Mucosa of rectum (tissue), 2 donors: ENCODE results near the gene MYO18B.

Experiments
- H3K27ac ChIP-seq, 2 donors: one replicate each; pipeline ENCODE4 v1.7.0; 2013; ENCODE audit warnings: inconsistent platforms in 2 of 2, low read depth in 2 of 2, low read length in 2 of 2
- H3K27me3 ChIP-seq, 2 donors: one replicate each; pipeline ENCODE4 v1.7.0; 2013; ENCODE audit warnings: low read length in 2 of 2; ENCODE audit not compliant: control insufficient read depth in 2 of 2, insufficient read depth in 2 of 2
- H3K36me3 ChIP-seq, 2 donors: one replicate each; pipeline ENCODE4 v1.7.0; 2013; ENCODE audit warnings: low read length in 2 of 2; ENCODE audit not compliant: control insufficient read depth in 2 of 2, insufficient read depth in 2 of 2
- H3K4me1 ChIP-seq, 2 donors: one replicate each; pipeline ENCODE4 v1.7.0; 2013; ENCODE audit warnings: low read length in 2 of 2, mild to moderate bottlenecking in 1 of 2; ENCODE audit not compliant: control insufficient read depth in 2 of 2, insufficient read depth in 2 of 2
- H3K4me3 ChIP-seq, 2 donors: one replicate each; pipeline ENCODE4 v1.7.0; 2013; ENCODE audit warnings: low read length in 2 of 2
- H3K9ac ChIP-seq, 2 donors: one replicate each; pipeline ENCODE4 v1.7.0; 2013; ENCODE audit warnings: low read length in 2 of 2, low read depth in 1 of 2, mild to moderate bottlenecking in 1 of 2
- H3K9me3 ChIP-seq, 2 donors: one replicate each; pipeline ENCODE4 v1.7.0; 2013; ENCODE audit warnings: low read length in 2 of 2; ENCODE audit not compliant: control insufficient read depth in 2 of 2
- donor health status: healthy.
- donor health status: Normal muscosa, but diverticular disease.

MYO18B gene

DNA sequence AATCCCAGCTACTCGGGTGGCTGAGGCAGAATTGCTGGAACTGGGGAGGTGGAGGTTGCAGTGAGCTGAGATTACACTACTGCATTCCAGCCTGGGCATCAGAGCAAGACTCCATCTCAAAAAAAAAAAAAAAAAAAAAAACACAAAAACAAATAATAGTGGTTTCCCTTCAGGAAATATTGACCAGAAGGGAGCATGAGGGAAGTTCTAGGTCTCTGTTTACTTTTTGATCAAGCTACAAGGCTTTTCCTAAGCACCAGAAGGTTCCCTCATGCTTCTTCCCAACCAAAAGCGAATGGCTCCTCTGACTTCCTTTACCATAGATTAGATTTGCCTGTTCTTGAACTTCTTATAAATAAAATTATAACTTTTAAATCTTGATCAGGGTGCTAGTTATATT is 18.3 kb downstream of the MYO18B start:
- H3K9me3 ChIP-seq: no peaks in the 10 kb centered on the region
- no peaks in the 10 kb centered on the region for H3K4me1 ChIP-seq
- H3K36me3 ChIP-seq: no peaks in the 10 kb centered on the region
- H3K9ac ChIP-seq: no peak overlapping the region
- no peak overlapping the region for H3K4me3 ChIP-seq
- no peaks in the 10 kb centered on the region for H3K27me3 ChIP-seq
- no peak overlapping the region for H3K27ac ChIP-seq

DNA sequence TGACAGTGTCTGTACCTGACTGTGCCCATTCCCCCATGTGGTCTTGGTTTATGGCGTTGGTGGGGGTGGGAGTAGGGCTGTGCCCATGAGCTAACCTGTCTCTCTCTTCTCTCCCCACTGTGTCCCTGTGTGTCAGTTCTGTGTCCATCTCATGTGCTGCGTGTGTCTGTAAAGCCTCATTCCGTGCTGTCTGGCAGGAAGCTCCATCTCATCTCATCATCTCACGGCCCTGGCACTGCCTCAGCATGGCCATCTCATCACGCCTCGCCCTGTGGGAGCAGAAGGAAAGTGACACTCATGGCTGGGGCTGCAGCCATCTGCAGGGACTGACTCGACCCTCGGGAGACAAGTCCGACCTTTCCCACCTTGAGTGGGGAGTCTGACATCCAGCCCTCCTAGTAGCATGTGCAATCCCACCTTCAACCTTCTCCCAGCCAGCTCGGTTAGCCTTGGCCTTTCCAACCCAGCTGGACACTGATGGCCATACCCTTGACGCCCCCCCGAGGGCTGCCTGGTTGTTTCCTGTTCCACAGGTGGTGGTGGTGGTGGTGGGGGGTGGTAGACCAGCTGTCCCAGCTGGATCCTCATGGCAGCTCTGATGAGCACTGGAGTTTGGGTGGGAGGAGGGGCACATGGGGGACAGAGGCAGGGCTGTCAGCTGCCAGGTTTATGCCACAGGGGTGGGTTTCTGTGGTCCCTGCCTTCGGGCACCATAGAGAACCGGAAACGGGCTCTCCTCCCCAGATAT is 19.0 kb downstream of the MYO18B start:
- Histone ChIP-seq H3K4me1 (no peaks in the 10 kb centered on the region), H3K27ac (no peak overlapping the region), H3K9ac (no peak overlapping the region), H3K9me3 (no peaks in the 10 kb centered on the region), H3K4me3 (no peak overlapping the region), H3K27me3 (no peaks in the 10 kb centered on the region), H3K36me3 (no peaks in the 10 kb centered on the region)

DNA sequence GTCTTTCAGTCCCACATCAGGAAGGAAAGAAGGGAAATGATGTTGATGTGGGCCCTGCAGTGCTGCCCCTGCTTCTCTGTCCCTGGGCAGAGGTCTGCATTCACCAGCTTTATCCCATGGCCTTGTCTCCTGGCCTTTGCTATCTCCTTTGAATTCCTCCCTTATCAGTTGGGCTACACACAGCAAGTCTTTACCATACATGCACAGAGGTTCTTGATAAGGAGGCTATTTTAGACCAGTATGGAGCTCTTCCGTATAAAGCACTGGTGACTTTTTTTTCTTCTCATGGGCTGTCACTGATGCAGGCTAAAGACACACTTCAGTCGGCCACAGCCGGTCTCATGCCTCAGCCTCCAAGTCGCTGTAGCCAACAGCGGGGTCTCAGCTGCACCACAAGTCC is 20.2 kb downstream of the MYO18B start:
- Histone ChIP-seq H3K9me3 (peaks cover 4 to 5% of the 10 kb centered on the region in 2 donors), H3K36me3 (no peaks in the 10 kb centered on the region), H3K4me1 (no peaks in the 10 kb centered on the region), H3K4me3 (no peak overlapping the region), H3K9ac (no peak overlapping the region), H3K27ac (no peak overlapping the region), H3K27me3 (no peaks in the 10 kb centered on the region)

DNA sequence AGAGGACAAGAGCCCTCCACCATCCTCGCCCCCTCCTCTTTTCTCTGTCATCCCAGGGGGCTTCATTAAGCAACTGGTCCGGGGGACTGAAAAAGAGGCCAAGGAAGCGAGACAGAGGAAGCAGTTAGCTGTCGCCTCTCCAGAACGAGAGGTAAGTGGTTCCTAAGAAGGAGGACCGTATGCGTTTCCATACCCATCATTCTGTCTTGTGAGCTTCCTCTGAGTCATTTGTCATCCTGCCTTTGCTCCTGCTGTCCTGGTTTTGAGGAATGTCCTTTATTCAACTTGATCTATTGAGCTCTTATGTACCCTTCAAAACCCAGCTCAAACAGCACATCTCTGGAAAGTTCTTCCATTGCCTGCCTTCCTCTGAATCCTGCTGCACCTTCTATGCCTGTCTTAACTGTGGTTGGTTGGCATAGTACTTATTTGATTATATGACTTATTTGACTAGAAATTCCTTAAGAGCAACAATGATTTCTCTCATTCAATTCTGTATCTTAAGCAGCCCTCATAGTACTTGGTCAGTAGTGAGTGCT is 21.3 kb downstream of the MYO18B start:
- no peaks in the 10 kb centered on the region for H3K27me3 ChIP-seq
- H3K27ac ChIP-seq: no peak overlapping the region
- no peak overlapping the region for H3K4me3 ChIP-seq
- no peaks in the 10 kb centered on the region for H3K4me1 ChIP-seq
- peaks cover 4 to 5% of the 10 kb centered on the region in 2 donors for H3K9me3 ChIP-seq
- H3K36me3 ChIP-seq: no peaks in the 10 kb centered on the region
- no peak overlapping the region for H3K9ac ChIP-seq

DNA sequence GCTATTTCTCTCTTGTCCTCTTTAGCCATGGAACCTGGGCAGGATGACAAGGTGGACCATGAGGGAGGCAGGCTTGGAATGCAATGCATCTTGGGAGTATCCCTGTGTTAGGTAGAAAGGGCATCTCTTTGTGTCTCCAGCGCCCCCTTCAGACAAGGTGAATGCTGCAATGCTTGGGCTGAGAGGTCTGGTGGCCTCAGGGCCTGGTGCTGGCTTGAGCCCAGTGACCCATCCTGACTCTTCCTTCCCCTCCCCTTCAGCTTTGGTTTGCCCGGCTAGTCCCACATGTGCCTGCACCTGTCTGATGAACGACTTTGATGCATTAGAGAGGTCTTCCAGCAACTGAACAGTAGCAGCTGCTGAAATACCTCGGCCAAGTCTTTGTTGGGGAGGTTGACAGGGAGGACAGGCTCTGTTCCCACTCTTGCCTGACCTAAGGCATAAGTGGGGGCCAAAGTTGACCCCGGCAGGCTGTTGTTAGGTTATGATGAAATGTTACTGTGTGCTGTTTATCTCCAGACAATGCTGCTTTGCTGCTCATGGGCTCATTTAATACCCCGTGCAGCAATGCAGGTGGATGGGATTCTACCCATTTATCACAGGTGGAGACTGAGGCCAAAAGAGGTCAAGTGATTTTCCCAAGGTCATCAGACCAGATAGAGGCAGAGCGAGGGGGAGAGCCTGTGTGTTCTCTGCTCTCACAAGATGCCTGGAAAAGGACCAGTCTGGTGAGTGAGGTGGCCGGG is 22.5 kb downstream of the MYO18B start:
- no peaks in the 10 kb centered on the region for H3K4me1 ChIP-seq
- peaks cover 4 to 5% of the 10 kb centered on the region in 2 donors for H3K9me3 ChIP-seq
- no peak overlapping the region for H3K9ac ChIP-seq
- H3K4me3 ChIP-seq: no peak overlapping the region
- H3K27ac ChIP-seq: no peak overlapping the region
- no peaks in the 10 kb centered on the region for H3K27me3 ChIP-seq
- no peaks in the 10 kb centered on the region for H3K36me3 ChIP-seq

DNA sequence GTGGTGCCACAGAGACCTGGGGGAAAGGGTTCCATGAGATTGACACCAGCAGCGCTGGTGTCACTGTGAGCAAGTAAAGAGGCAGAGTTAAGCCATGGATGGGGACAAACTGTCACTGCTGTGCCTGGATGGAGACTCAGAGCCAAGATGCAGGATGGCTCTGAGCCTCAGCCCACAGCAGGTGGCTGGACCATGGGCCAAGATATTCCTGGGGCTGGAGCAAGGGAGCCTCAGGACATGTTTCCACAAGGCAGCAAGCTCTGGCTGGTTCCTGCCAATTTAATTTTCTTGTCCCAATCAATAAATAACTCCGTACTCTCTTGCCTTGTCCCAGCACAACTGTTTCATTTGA is 23.0 kb downstream of the MYO18B start:
- Histone ChIP-seq H3K27me3 (no peaks in the 10 kb centered on the region), H3K9ac (no peak overlapping the region), H3K4me1 (no peaks in the 10 kb centered on the region), H3K27ac (no peak overlapping the region), H3K9me3 (peaks cover 4 to 5% of the 10 kb centered on the region in 2 donors), H3K36me3 (no peaks in the 10 kb centered on the region), H3K4me3 (no peak overlapping the region)

DNA sequence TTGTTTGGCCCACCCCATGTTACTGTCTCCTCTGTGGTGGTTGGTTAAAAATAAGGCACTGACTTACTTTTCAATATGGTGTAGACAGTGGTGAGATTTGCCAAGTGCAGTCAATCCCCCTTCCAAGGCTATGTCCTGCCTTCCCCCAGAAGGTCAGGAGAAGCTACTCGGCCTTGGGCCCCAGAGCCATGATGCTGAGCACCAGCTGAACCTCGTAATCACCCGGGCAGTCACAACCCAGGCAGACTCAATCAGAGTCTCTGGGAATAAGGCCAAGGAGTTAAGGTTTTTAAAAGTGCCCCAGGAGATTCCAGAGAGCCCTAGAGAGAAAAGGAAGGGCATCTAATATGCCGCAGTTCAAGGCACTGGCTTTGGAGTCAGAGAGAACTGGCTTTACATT is 23.8 kb downstream of the MYO18B start:
- peaks cover 4 to 5% of the 10 kb centered on the region in 2 donors for H3K9me3 ChIP-seq
- no peaks in the 10 kb centered on the region for H3K36me3 ChIP-seq
- H3K27me3 ChIP-seq: no peaks in the 10 kb centered on the region
- no peak overlapping the region for H3K4me3 ChIP-seq
- H3K27ac ChIP-seq: no peak overlapping the region
- H3K9ac ChIP-seq: no peak overlapping the region
- no peaks in the 10 kb centered on the region for H3K4me1 ChIP-seq

DNA sequence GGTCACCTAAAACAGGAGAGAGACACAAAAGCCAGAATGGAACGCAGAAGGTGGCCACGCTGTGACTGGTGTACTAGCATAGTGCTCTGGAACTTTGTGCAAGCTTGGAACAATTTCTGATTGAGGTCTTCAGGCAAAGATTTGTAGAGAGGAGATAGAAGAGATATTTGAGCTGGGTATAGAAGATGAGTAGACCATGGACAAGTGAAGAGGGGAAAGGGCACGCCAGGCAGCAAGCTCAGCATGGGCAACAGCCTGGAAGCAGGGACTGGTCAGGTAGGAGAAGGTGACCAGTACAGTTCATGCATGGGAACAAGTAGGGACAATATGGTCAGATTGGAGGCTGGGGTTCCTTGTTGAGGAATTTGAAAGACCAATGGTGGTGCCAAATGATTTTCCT is 24.4 kb downstream of the MYO18B start:
- Histone ChIP-seq H3K9ac (no peak overlapping the region), H3K4me3 (no peak overlapping the region), H3K27me3 (no peaks in the 10 kb centered on the region), H3K36me3 (no peaks in the 10 kb centered on the region), H3K4me1 (no peaks in the 10 kb centered on the region), H3K9me3 (peaks cover 4 to 5% of the 10 kb centered on the region in 2 donors), H3K27ac (no peak overlapping the region)

DNA sequence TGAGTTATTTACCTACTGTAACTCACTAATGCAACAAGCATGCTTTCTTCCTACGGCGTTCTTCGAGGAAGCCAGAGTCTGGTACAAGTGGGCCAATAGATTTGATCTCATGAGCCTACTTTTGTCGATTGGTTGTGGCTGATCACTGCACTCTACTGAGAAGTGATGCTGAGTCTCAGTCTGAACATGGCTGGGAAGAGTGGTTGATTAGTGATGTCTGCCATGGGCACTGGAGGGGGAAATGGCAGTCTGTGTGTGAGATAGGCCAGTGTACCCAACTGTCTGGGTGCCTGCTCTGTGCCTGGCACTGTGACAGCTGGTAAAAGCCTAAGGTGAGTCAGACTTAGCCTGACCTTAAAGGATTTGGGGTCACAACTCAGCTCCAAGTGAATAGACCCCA is 28.3 kb downstream of the MYO18B start:
- no peak overlapping the region for H3K27ac ChIP-seq
- H3K9ac ChIP-seq: no peak overlapping the region
- no peaks in the 10 kb centered on the region for H3K36me3 ChIP-seq
- no peak overlapping the region for H3K4me3 ChIP-seq
- H3K4me1 ChIP-seq: peaks cover 0 to 2% of the 10 kb centered on the region in 2 donors
- peaks cover 4 to 5% of the 10 kb centered on the region in 2 donors for H3K9me3 ChIP-seq
- no peaks in the 10 kb centered on the region for H3K27me3 ChIP-seq

DNA sequence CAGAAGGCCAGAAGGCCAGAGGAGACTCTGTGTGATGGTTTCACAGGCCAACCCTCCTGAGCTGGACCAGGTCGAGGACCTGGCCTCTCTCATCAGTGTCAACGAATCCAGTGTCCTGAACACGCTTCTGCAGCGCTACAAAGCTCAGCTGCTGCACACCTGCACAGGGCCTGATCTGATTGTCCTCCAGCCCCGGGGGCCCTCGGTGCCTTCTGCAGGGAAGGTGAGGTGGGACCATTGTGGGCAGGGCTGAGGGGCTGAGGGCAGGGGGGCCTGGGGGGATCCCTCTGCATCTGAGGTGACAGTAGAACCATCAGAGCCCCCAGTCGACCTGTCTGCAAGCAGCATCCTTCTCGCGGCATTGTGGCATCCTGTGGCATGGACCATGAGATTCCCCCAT is 30.3 kb downstream of the MYO18B start:
- H3K36me3 ChIP-seq: no peaks in the 10 kb centered on the region
- no peaks in the 10 kb centered on the region for H3K27me3 ChIP-seq
- H3K4me3 ChIP-seq: no peak overlapping the region
- no peak overlapping the region for H3K9ac ChIP-seq
- peaks cover 0 to 2% of the 10 kb centered on the region in 2 donors for H3K4me1 ChIP-seq
- no peaks in the 10 kb centered on the region for H3K9me3 ChIP-seq
- H3K27ac ChIP-seq: no peak overlapping the region
